PC-3 (cell line): ENCODE measurements around the gene NTF3.

ENCODE experiments used
- EZH2 ChIP-seq: fragments of 300-600 bp; sonication (generic); IDR thresholded peaks from one replicate; pipeline ENCODE4 v1.6.1; 2017; ENCODE audit warnings: antibody characterized with exemption, mild to moderate bottlenecking, low read length; ENCODE audit not compliant: unreplicated experiment
- EZH2phosphoT487 ChIP-seq: fragments of 300-600 bp; sonication (generic); IDR thresholded peaks from 2 replicates; pipeline ENCODE4 v1.6.1; 2018; ENCODE audit warnings: mild to moderate bottlenecking, antibody characterized with exemption, low read length, borderline replicate concordance
- TF ChIP-seq, protein P1 (sequence below): fragments of 300-600 bp; sonication (generic); conservative IDR thresholded peaks from 2 replicates; pipeline ENCODE4 v1.5.1; 2017; ENCODE audit warnings: antibody characterized with exemption, low read depth, mild to moderate bottlenecking, low read length

DNA sequence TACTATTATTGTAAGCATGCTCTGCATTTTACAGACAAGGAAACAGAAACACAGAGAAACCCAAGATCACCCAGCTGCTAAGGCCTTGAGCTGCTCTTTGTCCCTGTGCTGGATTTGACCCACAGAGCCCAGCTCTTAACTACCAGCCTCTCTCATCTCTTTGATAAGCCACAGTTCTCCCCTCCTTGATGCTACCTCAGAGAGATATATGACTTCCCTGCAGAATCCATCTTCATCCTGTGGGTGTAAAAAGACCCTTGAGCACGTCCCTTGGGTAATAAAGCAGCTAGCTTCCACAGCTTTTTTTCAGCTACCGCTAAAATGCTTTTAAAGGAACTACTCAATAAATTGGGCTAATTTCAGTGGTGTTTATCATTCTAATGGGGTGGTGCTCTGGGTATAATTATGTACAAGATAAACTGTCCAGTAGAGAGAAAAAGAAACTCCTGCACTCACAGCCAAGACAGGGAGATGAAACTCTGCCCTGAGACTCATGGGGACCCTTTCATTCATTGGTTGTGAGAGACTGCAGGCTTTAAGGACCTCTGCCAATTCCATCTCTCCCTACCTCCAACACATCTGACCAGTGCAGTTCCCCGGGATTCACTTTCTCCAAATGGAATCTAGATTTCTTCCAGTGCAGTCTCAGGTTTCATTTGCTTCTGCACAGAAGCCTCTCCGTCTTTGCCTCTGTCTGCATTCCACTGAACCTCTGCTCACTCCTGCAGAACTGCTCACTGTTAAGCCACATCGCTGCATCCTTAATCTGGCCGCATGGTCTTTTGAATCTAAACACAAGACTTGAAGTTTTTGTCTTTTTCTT is 24.7 kb upstream of the NTF3 start:
- TF ChIP-seq, protein P1, sequence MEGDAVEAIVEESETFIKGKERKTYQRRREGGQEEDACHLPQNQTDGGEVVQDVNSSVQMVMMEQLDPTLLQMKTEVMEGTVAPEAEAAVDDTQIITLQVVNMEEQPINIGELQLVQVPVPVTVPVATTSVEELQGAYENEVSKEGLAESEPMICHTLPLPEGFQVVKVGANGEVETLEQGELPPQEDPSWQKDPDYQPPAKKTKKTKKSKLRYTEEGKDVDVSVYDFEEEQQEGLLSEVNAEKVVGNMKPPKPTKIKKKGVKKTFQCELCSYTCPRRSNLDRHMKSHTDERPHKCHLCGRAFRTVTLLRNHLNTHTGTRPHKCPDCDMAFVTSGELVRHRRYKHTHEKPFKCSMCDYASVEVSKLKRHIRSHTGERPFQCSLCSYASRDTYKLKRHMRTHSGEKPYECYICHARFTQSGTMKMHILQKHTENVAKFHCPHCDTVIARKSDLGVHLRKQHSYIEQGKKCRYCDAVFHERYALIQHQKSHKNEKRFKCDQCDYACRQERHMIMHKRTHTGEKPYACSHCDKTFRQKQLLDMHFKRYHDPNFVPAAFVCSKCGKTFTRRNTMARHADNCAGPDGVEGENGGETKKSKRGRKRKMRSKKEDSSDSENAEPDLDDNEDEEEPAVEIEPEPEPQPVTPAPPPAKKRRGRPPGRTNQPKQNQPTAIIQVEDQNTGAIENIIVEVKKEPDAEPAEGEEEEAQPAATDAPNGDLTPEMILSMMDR, result no peak
- TF ChIP-seq EZH2 (no peak), EZH2phosphoT487 (no peak)
